ENCODE measurements around the gene LRRC61. TPM values are rescaled to one million over a fixed set of nuclear protein-coding genes. Genes with fewer than 3 reads are reported as not detected.

The LRRC61 gene
- total and polyA plus RNA-seq, 2 of the 13 experiments (the other 11 are each of a cell fraction or from before 2014, with no cell fraction given) = 33.0 to 34.8 TPM

GRCh38 chr7:150357771-150358427, 34.7 kb downstream of the LRRC61 start (continued):
- TF ChIP-seq, protein P1, sequence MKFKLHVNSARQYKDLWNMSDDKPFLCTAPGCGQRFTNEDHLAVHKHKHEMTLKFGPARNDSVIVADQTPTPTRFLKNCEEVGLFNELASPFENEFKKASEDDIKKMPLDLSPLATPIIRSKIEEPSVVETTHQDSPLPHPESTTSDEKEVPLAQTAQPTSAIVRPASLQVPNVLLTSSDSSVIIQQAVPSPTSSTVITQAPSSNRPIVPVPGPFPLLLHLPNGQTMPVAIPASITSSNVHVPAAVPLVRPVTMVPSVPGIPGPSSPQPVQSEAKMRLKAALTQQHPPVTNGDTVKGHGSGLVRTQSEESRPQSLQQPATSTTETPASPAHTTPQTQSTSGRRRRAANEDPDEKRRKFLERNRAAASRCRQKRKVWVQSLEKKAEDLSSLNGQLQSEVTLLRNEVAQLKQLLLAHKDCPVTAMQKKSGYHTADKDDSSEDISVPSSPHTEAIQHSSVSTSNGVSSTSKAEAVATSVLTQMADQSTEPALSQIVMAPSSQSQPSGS (CRISPR knock-in tag; IDR thresholded peaks at IDR 0.05) = no peak
- TF ChIP-seq ZNF570 (CRISPR knock-in tag; IDR thresholded peaks at IDR 0.05; ENCODE audit: borderline replicate concordance) (no peak), ZNF331 (CRISPR knock-in tag; IDR thresholded peaks at IDR 0.05) (no peak), ZBTB38 (CRISPR knock-in tag; IDR thresholded peaks at IDR 0.05) (no peak), STAG1 (CRISPR knock-in tag; IDR thresholded peaks at IDR 0.05) (0 out of 2 replicates have a peak, but pooled peaks have one; percentile 27), RELA (CRISPR knock-in tag; IDR thresholded peaks at IDR 0.05) (no peak)
- TF ChIP-seq, protein P2, sequence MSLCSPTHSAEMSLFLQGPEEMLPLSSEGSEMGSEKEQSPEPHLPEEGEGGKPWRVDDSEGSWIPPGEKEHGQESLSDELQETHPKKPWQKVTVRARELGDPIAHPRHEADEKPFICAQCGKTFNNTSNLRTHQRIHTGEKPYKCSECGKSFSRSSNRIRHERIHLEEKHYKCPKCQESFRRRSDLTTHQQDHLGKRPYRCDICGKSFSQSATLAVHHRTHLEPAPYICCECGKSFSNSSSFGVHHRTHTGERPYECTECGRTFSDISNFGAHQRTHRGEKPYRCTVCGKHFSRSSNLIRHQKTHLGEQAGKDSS (CRISPR knock-in tag; IDR thresholded peaks at IDR 0.05; ENCODE audit: borderline replicate concordance, low read depth) = no peak

DNA sequence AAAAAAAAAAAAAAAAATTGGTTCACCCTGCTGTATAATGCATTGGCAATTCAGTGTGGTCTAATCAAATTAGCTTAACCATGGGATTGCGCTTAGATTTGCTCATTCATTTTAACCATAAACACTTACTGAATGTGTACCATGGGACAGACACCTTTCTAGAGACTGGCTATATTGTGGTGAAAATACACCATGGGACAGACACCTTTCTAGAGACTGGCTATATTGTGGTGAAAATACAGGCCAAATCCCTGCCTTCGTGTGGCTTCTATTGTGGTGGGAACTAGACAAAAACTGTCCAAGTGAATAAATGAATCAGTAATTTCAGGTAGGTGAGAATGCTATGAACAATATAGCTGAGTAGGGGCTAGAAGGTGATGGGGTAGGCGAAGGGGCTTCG, 35.3 kb downstream of the LRRC61 start:
- FAIRE-seq (no peak), ATAC-seq (no peak), DNase-seq (ENCODE audit: low spot score) (no peak)
- Histone ChIP-seq H3K27me3 (ENCODE audit: control insufficient read depth in 1 of 2, insufficient read depth in 2 of 2, low read length in 2 of 2) (no peaks in the 10 kb centered on the region), H3K27ac (ENCODE audit: extremely low read length, insufficient read depth, low read length) (no peak overlapping the region), H3K36me3 (replicated peaks in 1 of 2; ENCODE audit: control insufficient read depth in 1 of 2, insufficient read depth in 2 of 2, low read length in 2 of 2) (no peaks in the 10 kb centered on the region), H3K79me2 (ENCODE audit: insufficient read depth, low read length) (no peaks in the 10 kb centered on the region), H2AFZ (ENCODE audit: low read length) (no peak overlapping the region), H3K4me3 (replicated peaks in 1 of 3; ENCODE audit: insufficient read depth in 1 of 3, low read depth in 2 of 3, low read length in 3 of 3) (no peak overlapping the region), H3K4me1 (ENCODE audit: insufficient read depth, low read length) (peaks cover 68% of the 10 kb centered on the region), H4K20me1 (ENCODE audit: insufficient read depth, low read length) (no peaks in the 10 kb centered on the region), H3K9me3 (ENCODE audit: low read length) (no peaks in the 10 kb centered on the region), H3K4me2 (ENCODE audit: low read depth, low read length) (no peak overlapping the region), H3K9ac (ENCODE audit: insufficient read depth, low read depth, low read length) (no peak overlapping the region)
- WGBS (ENCODE audit: low lambda C conversion rate) = 82% methylated on average over 4 of the region's 4 CpGs
- ChIA-PET CTCF (ENCODE audit: low intra/inter-chr PET ratio, low total read pairs) (interaction anchor here (4.3 kb wide), 1 partner anchor 31 kb away, joined by 45 read pairs; no protein-coding TSS in a partner anchor), POLR2A (interaction anchor here (1.2 to 1.4 kb wide), 3 partner anchors 11 to 30 kb away, joined by 3 to 5 read pairs (median 5); partner anchors contain the start of gene REPIN1)
- intact Hi-C loops (cut with micrococcal nuclease; ENCODE audit: unreplicated experiment) = loop anchor here (5.0 to 10.0 kb wide), 2 partner anchors 36 to 74 kb away; partner anchors contain the start of genes ACTR3C and LRRC61
- in situ Hi-C loops (cut with HindIII; ENCODE audit: extremely low pct_ligation_motif_present, low pct_unique_long_range_greater_than_20kb) = no loop called here
- BruUV-seq (replicated peaks) = no TSS peak
- no peak for TF ChIP-seq HCFC1 (IDR thresholded peaks at IDR 0.05; ENCODE audit: low read depth, low read length)
- TF ChIP-seq, protein P3, sequence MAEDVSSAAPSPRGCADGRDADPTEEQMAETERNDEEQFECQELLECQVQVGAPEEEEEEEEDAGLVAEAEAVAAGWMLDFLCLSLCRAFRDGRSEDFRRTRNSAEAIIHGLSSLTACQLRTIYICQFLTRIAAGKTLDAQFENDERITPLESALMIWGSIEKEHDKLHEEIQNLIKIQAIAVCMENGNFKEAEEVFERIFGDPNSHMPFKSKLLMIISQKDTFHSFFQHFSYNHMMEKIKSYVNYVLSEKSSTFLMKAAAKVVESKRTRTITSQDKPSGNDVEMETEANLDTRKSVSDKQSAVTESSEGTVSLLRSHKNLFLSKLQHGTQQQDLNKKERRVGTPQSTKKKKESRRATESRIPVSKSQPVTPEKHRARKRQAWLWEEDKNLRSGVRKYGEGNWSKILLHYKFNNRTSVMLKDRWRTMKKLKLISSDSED (CRISPR knock-in tag; IDR thresholded peaks at IDR 0.05) = no peak
- no peak for TF ChIP-seq PHF8 (CRISPR knock-in tag; IDR thresholded peaks at IDR 0.05)

Data from HepG2 (cell line).